Measurements from ENCODE around the gene MTARC2. TPM values are rescaled to one million over a fixed set of nuclear protein-coding genes. Genes with fewer than 3 reads are reported as not detected.
A peak's percentile ranks its signal among the peaks of the same experiment; 100 is the strongest.

MTARC2 gene
- total RNA-seq, 1 donor from 2014 or later, result not detected

GRCh38 chr1:220764757-220765156 lies 16.6 kb downstream of the MTARC2 start:
- H3K9me3 ChIP-seq (ENCODE audit: low read depth), result no peaks in the 10 kb centered on the region
- H3K4me1 Mint-ChIP-seq, result no peaks in the 10 kb centered on the region
- H3K4me2 ChIP-seq, result no peak overlapping the region
- no peak overlapping the region for H3K27ac Mint-ChIP-seq
- no peak for DNase-seq (ENCODE audit: low spot score)
- H3K4me3 ChIP-seq, result no peak overlapping the region
- no peaks in the 10 kb centered on the region for H3K27me3 Mint-ChIP-seq (ENCODE audit: insufficient read depth, low read depth)
- H3K4me3 Mint-ChIP-seq, result no peak overlapping the region
- no peak overlapping the region for H3K27ac ChIP-seq
- no peaks in the 10 kb centered on the region for H3K79me2 ChIP-seq (ENCODE audit: low read depth)
- no peaks in the 10 kb centered on the region for H3K4me1 ChIP-seq
- no peaks in the 10 kb centered on the region for H3K36me3 Mint-ChIP-seq
- H2AFZ ChIP-seq (replicated peaks), result no peak overlapping the region
- H3K36me3 ChIP-seq, result no peaks in the 10 kb centered on the region
- H3K27me3 ChIP-seq, result no peaks in the 10 kb centered on the region
- no peak overlapping the region for H3K9ac ChIP-seq
- no peaks in the 10 kb centered on the region for H3K9me3 Mint-ChIP-seq
- TF ChIP-seq EZH2 (IDR thresholded peaks at IDR 0.05) (no peak), CTCF (IDR thresholded peaks at IDR 0.05) (no peak), EZH2phosphoT487 (IDR thresholded peaks at IDR 0.05) (no peak)
- H4K20me1 ChIP-seq (ENCODE audit: low read depth), result no peaks in the 10 kb centered on the region
- H3F3A ChIP-seq (ENCODE audit: low read depth), result no peaks in the 10 kb centered on the region

GRCh38 chr1:220767312-220768125 lies 19.4 kb downstream of the MTARC2 start:
- no peaks in the 10 kb centered on the region for H3K36me3 ChIP-seq
- no peak overlapping the region for H3K27ac Mint-ChIP-seq
- no peaks in the 10 kb centered on the region for H3F3A ChIP-seq (ENCODE audit: low read depth)
- peaks cover 3% of the 10 kb centered on the region for H3K36me3 Mint-ChIP-seq
- H3K79me2 ChIP-seq (ENCODE audit: low read depth), result no peaks in the 10 kb centered on the region
- H3K27me3 ChIP-seq, result no peaks in the 10 kb centered on the region
- no peak overlapping the region for H3K27ac ChIP-seq
- H4K20me1 ChIP-seq (ENCODE audit: low read depth), result no peaks in the 10 kb centered on the region
- DNase-seq (ENCODE audit: low spot score), result no peak
- H3K4me1 ChIP-seq, result no peaks in the 10 kb centered on the region
- H3K9me3 Mint-ChIP-seq, result no peaks in the 10 kb centered on the region
- H3K27me3 Mint-ChIP-seq (ENCODE audit: insufficient read depth, low read depth), result no peaks in the 10 kb centered on the region
- no peaks in the 10 kb centered on the region for H3K9me3 ChIP-seq (ENCODE audit: low read depth)
- H2AFZ ChIP-seq (replicated peaks), result peak overlapping the region; percentile 72
- no peaks in the 10 kb centered on the region for H3K4me1 Mint-ChIP-seq
- TF ChIP-seq CTCF (IDR thresholded peaks at IDR 0.05) (no peak), EZH2 (IDR thresholded peaks at IDR 0.05) (no peak), EZH2phosphoT487 (IDR thresholded peaks at IDR 0.05) (no peak)
- H3K4me3 ChIP-seq, result no peak overlapping the region
- H3K9ac ChIP-seq, result no peak overlapping the region
- no peak overlapping the region for H3K4me2 ChIP-seq
- H3K4me3 Mint-ChIP-seq, result no peak overlapping the region

- Histone ChIP-seq H3K27me3 (no peaks in the 10 kb centered on the region), H3K4me2 (no peak overlapping the region), H3K9ac (no peak overlapping the region), H3K27ac (no peak overlapping the region), H3K4me1 (no peaks in the 10 kb centered on the region), H3F3A (ENCODE audit: low read depth) (no peaks in the 10 kb centered on the region), H4K20me1 (ENCODE audit: low read depth) (no peaks in the 10 kb centered on the region), H2AFZ (replicated peaks) (no peak overlapping the region), H3K9me3 (ENCODE audit: low read depth) (no peaks in the 10 kb centered on the region), H3K4me3 (no peak overlapping the region), H3K79me2 (ENCODE audit: low read depth) (no peaks in the 10 kb centered on the region), H3K36me3 (no peaks in the 10 kb centered on the region)
- peaks cover 3% of the 10 kb centered on the region for H3K36me3 Mint-ChIP-seq
- H3K4me3 Mint-ChIP-seq, result no peak overlapping the region
- H3K27ac Mint-ChIP-seq, result no peak overlapping the region
- no peak for DNase-seq (ENCODE audit: low spot score)
- no peaks in the 10 kb centered on the region for H3K9me3 Mint-ChIP-seq
- TF ChIP-seq CTCF (IDR thresholded peaks at IDR 0.05) (no peak), EZH2 (IDR thresholded peaks at IDR 0.05) (no peak), EZH2phosphoT487 (IDR thresholded peaks at IDR 0.05) (no peak)
- H3K27me3 Mint-ChIP-seq (ENCODE audit: insufficient read depth, low read depth), result no peaks in the 10 kb centered on the region
- H3K4me1 Mint-ChIP-seq, result no peaks in the 10 kb centered on the region
Observed at GRCh38 chr1:220768126-220768601, 20.0 kb downstream of the MTARC2 start.
